NT2/D1 (cell line): ENCODE data around the gene PNMA8B.

ENCODE experiments used
- SUZ12 ChIP-seq: IDR thresholded peaks from 2 replicates; pipeline ENCODE4 v1.6.1; 2011; ENCODE audit not compliant: insufficient read length, insufficient read depth; ENCODE audit errors: extremely low read depth
- YY1 ChIP-seq: IDR thresholded peaks from 2 replicates; pipeline ENCODE4 v1.6.1; 2011; ENCODE audit not compliant: insufficient read length, insufficient read depth
- ZNF274 ChIP-seq: IDR thresholded peaks from 2 replicates; pipeline ENCODE4 v1.6.1; 2011; ENCODE audit warnings: mild to moderate bottlenecking, low read depth, low read length

DNA sequence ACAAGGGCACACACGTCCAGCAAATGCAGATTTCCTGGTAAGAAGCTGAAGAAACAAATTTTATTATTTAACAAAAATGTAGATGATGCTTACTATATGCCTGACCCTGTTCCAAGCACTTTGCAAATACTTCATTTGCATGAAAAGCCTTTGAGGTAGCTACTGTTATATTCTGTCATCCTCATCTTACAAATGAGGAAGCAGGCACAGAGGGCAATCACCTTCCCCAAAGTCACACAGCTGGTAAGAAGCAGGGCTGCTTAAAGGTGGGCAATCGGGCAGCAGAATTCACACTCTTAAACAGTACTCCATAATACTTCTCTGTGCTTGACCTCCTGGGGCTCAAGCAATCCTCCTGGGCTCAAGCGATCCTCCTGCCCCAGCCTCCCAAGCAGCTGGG lies 48.7 kb downstream of the PNMA8B start:
- TF ChIP-seq YY1 (no peak), ZNF274 (no peak), SUZ12 (no peak)
